Liver (tissue), 9 donors: ENCODE results near the gene PRXL2A. TPM values are rescaled to one million over a fixed set of nuclear protein-coding genes. Genes with fewer than 3 reads are reported as not detected.

Experiments
- DNase-seq: peaks from one replicate; pipeline ENCODE4 v3.0.0-alpha.2; 2017; ENCODE audit warnings: low spot score
- H3K27ac ChIP-seq, 2 donors: one replicate each; pipeline ENCODE4 v1.7.0; 2013; ENCODE audit warnings: inconsistent platforms in 2 of 2, low read length in 2 of 2, control low read depth in 1 of 2, low read depth in 1 of 2, mild to moderate bottlenecking in 1 of 2
- H3K27me3 ChIP-seq, 4 donors: one replicate each; pipeline versions ENCODE4 v1.6.1 to v1.7.0; 2013; ENCODE audit warnings: low read length in 3 of 4, inconsistent platforms in 1 of 4, mild to moderate bottlenecking in 1 of 4, moderate library complexity in 1 of 4; ENCODE audit not compliant: control insufficient read depth in 4 of 4, insufficient read depth in 4 of 4
- H3K36me3 ChIP-seq, 4 donors: one replicate each; pipeline versions ENCODE4 v1.6.1 to v1.7.0; 2013; ENCODE audit warnings: low read length in 3 of 4, mild to moderate bottlenecking in 3 of 4, low read depth in 1 of 4, moderate library complexity in 1 of 4; ENCODE audit not compliant: control insufficient read depth in 4 of 4, insufficient read depth in 3 of 4
- H3K4me1 ChIP-seq, 4 donors: one replicate each; pipeline versions ENCODE4 v1.6.1 to v1.7.0; 2013; ENCODE audit warnings: low read length in 3 of 4, mild to moderate bottlenecking in 3 of 4, moderate library complexity in 1 of 4; ENCODE audit not compliant: control insufficient read depth in 4 of 4, insufficient read depth in 4 of 4
- H3K4me3 ChIP-seq, 3 donors: one replicate each; pipeline versions ENCODE4 v1.6.1 to v1.7.0; 2013; ENCODE audit warnings: low read length in 3 of 3, control low read depth in 1 of 3, low read depth in 1 of 3, mild to moderate bottlenecking in 1 of 3
- H3K9ac ChIP-seq, 2 donors: one replicate each; pipeline ENCODE4 v1.7.0; 2013; ENCODE audit warnings: low read length in 2 of 2, mild to moderate bottlenecking in 2 of 2, moderate library complexity in 2 of 2, control low read depth in 1 of 2, low read depth in 1 of 2
- H3K9me3 ChIP-seq, 4 donors: one replicate each; pipeline versions ENCODE4 v1.6.1 to v1.7.0; 2013; ENCODE audit warnings: low read length in 3 of 4; ENCODE audit not compliant: control insufficient read depth in 4 of 4
- ATF3 ChIP-seq: IDR thresholded peaks from 2 replicates; pipeline ENCODE4 v1.6.1; 2016; ENCODE audit warnings: antibody characterized with exemption
- EGR1 ChIP-seq, 2 donors: IDR thresholded peaks; 2 replicates each; pipeline ENCODE4 v1.6.1; 2016 to 2018; ENCODE audit warnings: antibody characterized with exemption in 2 of 2, low read depth in 2 of 2
- FOXA1 ChIP-seq: IDR thresholded peaks from 2 replicates; pipeline ENCODE4 v1.6.1; 2016; ENCODE audit warnings: antibody characterized with exemption
- FOXA2 ChIP-seq: IDR thresholded peaks from 2 replicates; pipeline ENCODE4 v1.6.1; 2016; ENCODE audit warnings: antibody characterized with exemption
- GABPA ChIP-seq, 2 donors: IDR thresholded peaks in 1 of 2; conservative IDR thresholded peaks in 1 of 2; 2 replicates each; pipeline ENCODE4 v1.6.1; 2016; ENCODE audit warnings: antibody characterized with exemption in 2 of 2, mild to moderate bottlenecking in 1 of 2, moderate library complexity in 1 of 2
- HNF4A ChIP-seq, 2 donors: conservative IDR thresholded peaks; 2 replicates each; pipeline ENCODE4 v1.6.1; 2016; ENCODE audit warnings: antibody characterized with exemption in 2 of 2, mild to moderate bottlenecking in 2 of 2
- HNF4G ChIP-seq: IDR thresholded peaks from 2 replicates; pipeline ENCODE4 v1.6.1; 2016; ENCODE audit warnings: antibody characterized with exemption
- JUND ChIP-seq, 2 donors: IDR thresholded peaks; 2 replicates each; pipeline ENCODE4 v1.6.1; 2016; ENCODE audit warnings: antibody characterized with exemption in 2 of 2
- MAX ChIP-seq: IDR thresholded peaks from 2 replicates; pipeline ENCODE4 v1.6.1; 2016; ENCODE audit warnings: antibody characterized with exemption
- NR2F2 ChIP-seq: IDR thresholded peaks from 2 replicates; pipeline ENCODE4 v1.6.1; 2016; ENCODE audit warnings: antibody characterized with exemption
- RXRA ChIP-seq, 2 donors: IDR thresholded peaks; 2 replicates each; pipeline ENCODE4 v1.6.1; 2017 to 2018; ENCODE audit warnings: antibody characterized with exemption in 2 of 2, mild to moderate bottlenecking in 1 of 2
- SP1 ChIP-seq: IDR thresholded peaks from 2 replicates; pipeline ENCODE4 v1.6.1; 2018; ENCODE audit warnings: antibody characterized with exemption, mild to moderate bottlenecking
- TAF1 ChIP-seq: conservative IDR thresholded peaks from 2 replicates; pipeline ENCODE4 v1.6.1; 2016; ENCODE audit warnings: antibody characterized with exemption, mild to moderate bottlenecking
- YY1 ChIP-seq: IDR thresholded peaks from 2 replicates; pipeline ENCODE4 v1.6.1; 2016; ENCODE audit warnings: antibody characterized with exemption, mild to moderate bottlenecking
- WGBS: extraction: QIAGEN DNeasy Blood & Tissue Kit; methylation state at CpG from one replicate; pipeline ENCODE4 v1.1.7; 2013; 5-methylcytosine and 5-hydroxymethylcytosine counted together
- polyA plus RNA-seq, 2 donors: library from polyadenylated mRNA; stranded (reverse) in 1 of 2; unstranded in 1 of 2; fragments of 200-250 nt in 1 of 2; fragments of >200 nt in 1 of 2; fragmentation: Nextera tagmentation in 1 of 2; extraction: Ambion mirVana in 1 of 2; gene quantifications; one replicate each; pipeline versions ENCODE4 v1.2.1 to v1.2.3, GENCODE V29; 2013 to 2015
- total RNA-seq, 2 donors: library from RNA; depleted of rRNA; stranded (reverse); fragments of >200 nt; gene quantifications; one replicate each; pipeline ENCODE4 v1.2.3, GENCODE V29; 2014
- donor health status: healthy.
- donor health status: healthy.
- donor health status: healthy.
- donor health status: healthy.
- donor health status: healthy.

PRXL2A gene
- total and polyA plus RNA-seq, 4 donors = 48.5 to 87.4 (median 54.1) TPM

GRCh38 chr10:80485076-80485945 lies 77.0 kb downstream of the PRXL2A start:
- DNase-seq = no peak
- H3K4me3 ChIP-seq = no peak overlapping the region
- TF ChIP-seq MAX = no peak
- no peak for TF ChIP-seq YY1
- TF ChIP-seq FOXA2 = no peak
- TF ChIP-seq EGR1 (IDR thresholded peaks at IDR 0.05; ENCODE audit: low read depth in 2 of 2) = no peak
- no peak for TF ChIP-seq SP1
- no peak for TF ChIP-seq FOXA1
- no peak for TF ChIP-seq NR2F2
- no peak for TF ChIP-seq RXRA (IDR thresholded peaks at IDR 0.05)
- TF ChIP-seq TAF1 = no peak
- TF ChIP-seq ATF3 = no peak
- no peak for TF ChIP-seq JUND (IDR thresholded peaks at IDR 0.05)
- no peak for TF ChIP-seq GABPA (IDR thresholded peaks at IDR 0.05 in 1 of 2, conservative IDR thresholded peaks at IDR 0.05 in 1 of 2)
- no peak for TF ChIP-seq HNF4G
- no peak for TF ChIP-seq HNF4A (conservative IDR thresholded peaks at IDR 0.05)
- peaks cover 7 to 22% (median 8%) of the 10 kb centered on the region in 4 donors for H3K4me1 ChIP-seq
- H3K27me3 ChIP-seq = no peaks in the 10 kb centered on the region
- H3K36me3 ChIP-seq = no peaks in the 10 kb centered on the region
- H3K27ac ChIP-seq = peak overlapping the region in 1 of 2 donors; percentile 53
- WGBS = 86% methylated on average over 10 of the region's 10 CpGs
- no peaks in the 10 kb centered on the region for H3K9me3 ChIP-seq
- H3K9ac ChIP-seq = no peak overlapping the region

GRCh38 chr10:80485946-80486764 lies 77.8 kb downstream of the PRXL2A start:
- H3K9ac ChIP-seq = no peak overlapping the region
- no peaks in the 10 kb centered on the region for H3K36me3 ChIP-seq
- H3K27ac ChIP-seq = peak overlapping the region in 1 of 2 donors; percentile 53
- no peak overlapping the region for H3K4me3 ChIP-seq
- no peaks in the 10 kb centered on the region for H3K27me3 ChIP-seq
- TF ChIP-seq RXRA (IDR thresholded peaks at IDR 0.05) (peak in 1 of 2 donors; percentile 6), NR2F2 (peak; percentile 19), GABPA (IDR thresholded peaks at IDR 0.05 in 1 of 2, conservative IDR thresholded peaks at IDR 0.05 in 1 of 2) (no peak)
- no peaks in the 10 kb centered on the region for H3K9me3 ChIP-seq
- peaks cover 11 to 30% (median 15%) of the 10 kb centered on the region in 4 donors for H3K4me1 ChIP-seq
- WGBS = 75% methylated on average over 17 of the region's 17 CpGs
- DNase-seq = no peak

Other genes with a start within 250 kb of the PRXL2A start
- 10 to 100 TPM; 14.0 to 20.9 TPM for gene ANXA11, start 203.0 kb upstream of the PRXL2A start, total RNA-seq
- 10 to 100 TPM; 28.8 to 40.4 TPM for gene ANXA11, start 203.0 kb upstream of the PRXL2A start, polyA plus RNA-seq
- 100 to 1,000 TPM; 179 to 662 TPM for gene MAT1A, start 118.9 kb upstream of the PRXL2A start, total RNA-seq
- gene MAT1A, start 118.9 kb upstream of the PRXL2A start, polyA plus RNA-seq = 100 to 1,000 TPM; 327 to 759 TPM
- gene DYDC1, start 51.8 kb upstream of the PRXL2A start, total RNA-seq = under 1 TPM in 1 of 2 donors, not detected in 1; 0.23 TPM
- gene DYDC1, start 51.8 kb upstream of the PRXL2A start, polyA plus RNA-seq = not detected
- 1 to 10 TPM in 1 of 2 donors, under 1 TPM in 1; 0.25 to 2.0 TPM for gene DYDC2, start 51.8 kb upstream of the PRXL2A start, total RNA-seq
- gene DYDC2, start 51.8 kb upstream of the PRXL2A start, polyA plus RNA-seq = under 1 TPM; 0.14 to 0.25 TPM
- gene TSPAN14, start 45.8 kb downstream of the PRXL2A start, total RNA-seq = 10 to 100 TPM; 27.0 to 36.8 TPM
- 10 to 100 TPM; 19.9 to 27.6 TPM for gene TSPAN14, start 45.8 kb downstream of the PRXL2A start, polyA plus RNA-seq
- gene SH2D4B, start 129.4 kb downstream of the PRXL2A start, total RNA-seq = under 1 TPM in 1 of 2 donors, not detected in 1; 0.19 TPM
- not detected for gene SH2D4B, start 129.4 kb downstream of the PRXL2A start, polyA plus RNA-seq